Myocyte (in vitro differentiated cells): Measurements from ENCODE around the gene ARID4A. TPM values are rescaled to one million over a fixed set of nuclear protein-coding genes. Genes with fewer than 3 reads are reported as not detected.
"Not testable (repeated sequence)": the region's sequence is repeated elsewhere in the genome, so short reads cannot be mapped to it uniquely, and the experiment has no call there.

Experiments
- DNase-seq: peaks from one replicate; pipeline ENCODE4 v3.0.0-alpha.2; 2012; ENCODE audit warnings: low read depth
- total RNA-seq: library from RNA; depleted of rRNA; stranded (reverse); fragments of >200 nt; gene quantifications from 2 replicates; pipeline ENCODE4 v1.2.3, GENCODE V29; 2014

Gene ARID4A
- total RNA-seq, 1 donor from 2014 or later: 11.8 TPM

- no peak for DNase-seq
These were observed 4.2 kb upstream of the ARID4A start for GRCh38 chr14:58294201-58294600.

GRCh38 chr14:58296726-58297125 lies 1.6 kb upstream of the ARID4A start:
- no peak for DNase-seq

- DNase-seq: no peak
These were observed 968 bp upstream of the ARID4A start for GRCh38 chr14:58297412-58297761.

- peak; percentile 100 for DNase-seq
These were observed 436 bp upstream of the ARID4A start for GRCh38 chr14:58297762-58298476.

GRCh38 chr14:58299401-58300330 lies 1.3 kb downstream of the ARID4A start:
- DNase-seq: peak; percentile 26

GRCh38 chr14:58301416-58301815 lies 3.1 kb downstream of the ARID4A start:
- no peak for DNase-seq

- no peak for DNase-seq
These were observed 7.4 kb downstream of the ARID4A start for GRCh38 chr14:58305730-58306129.

GRCh38 chr14:58307597-58308316 lies 9.4 kb downstream of the ARID4A start:
- no peak for DNase-seq

- DNase-seq: no peak
These were observed 10.7 kb downstream of the ARID4A start for GRCh38 chr14:58309086-58309485.

GRCh38 chr14:58313699-58314098 lies 15.3 kb downstream of the ARID4A start:
- DNase-seq: no peak

GRCh38 chr14:58315606-58316005 lies 17.3 kb downstream of the ARID4A start:
- DNase-seq: no peak

- DNase-seq: no peak
These were observed 28.7 kb downstream of the ARID4A start for GRCh38 chr14:58327019-58327418.

GRCh38 chr14:58331111-58331510 lies 32.8 kb downstream of the ARID4A start:
- peak; percentile 91 for DNase-seq

GRCh38 chr14:58332561-58332960 lies 34.2 kb downstream of the ARID4A start:
- DNase-seq: no peak

- not testable (repeated sequence) for DNase-seq
These were observed 41.3 kb downstream of the ARID4A start for GRCh38 chr14:58339666-58340065.

- no peak for DNase-seq
These were observed 42.9 kb downstream of the ARID4A start for GRCh38 chr14:58341152-58341748.

- not testable (repeated sequence) for DNase-seq
These were observed 45.2 kb downstream of the ARID4A start for GRCh38 chr14:58343535-58343934.

GRCh38 chr14:58353516-58354299 lies 55.4 kb downstream of the ARID4A start:
- DNase-seq: no peak

GRCh38 chr14:58354808-58355207 lies 56.5 kb downstream of the ARID4A start:
- no peak for DNase-seq

GRCh38 chr14:58356268-58356667 lies 57.9 kb downstream of the ARID4A start:
- DNase-seq: no peak

GRCh38 chr14:58362272-58362671 lies 63.9 kb downstream of the ARID4A start:
- DNase-seq: not testable (repeated sequence)
